GOT3 (cell line): ENCODE results near the gene TMEM232.
"Not testable (repeated sequence)": the region's sequence is repeated elsewhere in the genome, so short reads cannot be mapped to it uniquely, and the experiment has no call there.

Experiments used
- DNase-seq: peaks from one replicate; lab custom pipeline; 2025; ENCODE audit warnings: mixed read lengths; lab: John Stamatoyannopoulos, UW

The TMEM232 gene

DNA sequence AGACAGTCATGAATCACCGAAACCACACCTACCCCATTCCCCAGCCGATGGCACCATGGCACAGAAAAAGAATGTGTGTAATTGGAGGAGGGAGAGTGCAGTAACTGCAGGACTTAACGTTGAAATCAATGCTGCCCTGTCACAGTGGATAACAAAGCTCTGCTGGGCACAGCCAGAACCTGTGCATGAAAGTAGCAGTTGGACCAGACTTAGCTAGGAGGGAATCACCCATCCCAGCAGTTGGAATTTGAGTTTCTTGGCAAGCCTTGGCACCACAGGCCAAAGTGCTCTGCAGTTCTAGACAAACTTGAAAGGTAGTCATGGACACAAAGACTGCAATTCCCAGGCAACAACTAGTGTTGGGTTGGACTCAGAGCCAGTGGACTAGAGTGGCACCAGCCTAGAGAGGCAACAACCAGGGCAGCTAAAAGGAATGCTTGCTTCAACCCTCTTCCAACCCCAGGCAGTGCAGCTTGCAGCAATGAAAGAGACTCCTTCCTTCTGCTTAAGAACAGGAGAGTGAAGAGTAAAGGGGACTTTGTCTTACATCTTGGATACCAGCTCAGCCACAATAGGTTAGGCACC is 19.1 kb downstream of the TMEM232 start:
- DNase-seq = no peak

DNA sequence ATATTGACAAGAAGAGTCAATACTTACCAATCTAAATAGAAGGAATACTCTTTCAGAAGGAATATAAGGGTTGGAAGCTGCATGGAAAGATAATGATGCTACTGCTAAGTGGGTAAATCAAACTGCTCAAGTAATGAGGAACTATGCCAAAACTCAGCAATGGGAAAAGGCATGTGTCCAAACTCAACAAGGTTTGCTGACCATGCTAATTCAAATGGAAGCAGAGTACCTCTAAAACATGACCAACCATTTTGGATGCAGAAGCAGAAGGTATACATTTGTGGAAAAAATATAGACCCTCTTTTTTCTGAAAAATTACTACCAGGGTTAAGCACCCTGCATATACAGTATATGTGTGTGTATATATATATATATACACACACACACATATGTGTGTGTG is 21.1 kb downstream of the TMEM232 start:
- no peak for DNase-seq

DNA sequence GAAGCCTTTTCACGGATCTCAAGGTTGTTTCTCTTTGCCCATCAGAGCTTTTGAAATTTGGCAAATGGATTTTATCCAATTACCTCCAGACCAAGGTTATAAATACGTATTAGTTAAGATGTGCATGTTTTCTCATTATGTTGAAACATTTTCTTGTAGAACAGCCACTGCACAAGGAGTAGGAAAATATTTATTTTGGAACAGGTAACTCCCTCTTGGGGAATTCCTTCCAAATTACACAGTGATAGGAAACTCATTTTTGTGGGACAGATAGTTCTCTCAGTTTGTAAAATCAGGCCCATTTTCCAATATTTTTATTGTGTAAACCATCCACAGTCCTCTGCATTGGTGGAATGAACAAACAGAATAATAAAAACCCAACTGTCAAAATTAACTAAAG is 23.0 kb downstream of the TMEM232 start:
- DNase-seq = no peak

DNA sequence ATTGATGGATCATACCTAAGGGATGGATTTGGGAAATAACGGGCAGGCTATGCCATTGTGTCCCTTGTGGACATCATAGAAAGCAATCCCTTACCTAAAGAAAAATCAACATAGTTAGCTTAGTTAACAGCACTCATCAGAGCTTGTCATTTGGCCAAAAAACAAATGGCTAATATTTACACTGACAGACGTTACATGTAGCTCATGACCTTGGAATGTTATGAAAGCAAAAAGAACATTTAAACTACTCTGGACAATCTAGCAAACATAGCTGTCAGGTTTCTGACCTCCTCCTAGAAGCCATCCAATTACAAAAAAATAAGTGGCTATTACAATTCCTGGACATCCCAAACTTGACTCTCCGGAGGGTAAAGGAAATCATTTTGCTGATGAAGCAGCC is 23.8 kb downstream of the TMEM232 start:
- DNase-seq = no peak

DNA sequence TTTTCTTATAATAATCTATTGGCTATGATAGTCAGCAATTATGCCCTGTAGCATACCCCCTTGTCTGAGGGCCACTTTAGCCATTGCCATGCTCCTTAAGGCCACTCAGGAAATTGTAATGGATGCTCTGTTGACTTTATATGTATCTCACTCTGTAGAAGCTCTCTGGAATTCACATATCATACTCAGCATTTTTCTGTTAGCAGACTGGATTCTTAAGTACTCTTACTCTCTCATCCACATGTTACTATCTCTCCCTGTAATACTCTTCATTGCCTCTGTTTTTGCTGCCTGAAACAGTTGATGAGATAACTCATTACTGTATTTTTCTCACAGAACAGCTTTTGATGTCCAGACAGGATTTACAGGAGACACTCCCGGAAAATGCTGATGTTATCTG is 24.2 kb downstream of the TMEM232 start:
- no peak for DNase-seq

DNA sequence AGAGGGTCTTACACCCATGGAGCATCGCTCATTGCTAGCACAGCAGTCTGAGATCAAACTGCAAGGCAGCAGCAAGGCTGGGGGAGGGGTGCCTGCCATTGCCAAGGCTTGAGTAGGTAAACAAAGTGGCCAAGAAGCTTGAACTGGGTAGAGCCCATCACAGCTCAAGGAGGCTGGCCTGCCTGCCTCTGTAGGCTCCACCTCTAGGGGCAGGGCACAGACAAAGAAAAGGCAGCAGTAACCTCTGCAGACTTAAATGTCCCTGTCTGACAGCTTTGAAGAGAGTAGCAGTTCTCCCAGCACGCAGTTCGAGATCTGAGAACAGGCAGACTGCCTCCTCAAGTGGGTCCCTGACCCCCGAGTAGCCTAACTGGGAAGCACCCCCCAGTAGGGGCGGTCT is 33.8 kb downstream of the TMEM232 start:
- DNase-seq = not testable (repeated sequence)

DNA sequence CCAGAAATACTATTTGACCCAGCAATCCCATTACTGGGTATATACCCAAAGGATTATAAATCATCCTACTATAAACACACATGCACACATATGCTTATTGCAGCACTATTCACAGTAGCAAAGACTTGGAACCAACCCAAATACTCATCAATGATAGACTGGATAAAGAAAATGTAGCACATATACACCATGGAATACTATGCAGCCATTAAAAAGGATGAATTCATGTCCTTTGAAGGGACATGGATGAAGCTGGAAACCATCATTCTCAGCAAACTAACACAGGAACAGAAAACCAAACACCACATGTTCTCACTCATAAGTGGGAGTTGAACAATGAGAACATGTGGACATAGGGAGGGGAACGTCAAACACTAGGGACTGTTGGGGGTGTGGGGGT is 35.9 kb downstream of the TMEM232 start:
- not testable (repeated sequence) for DNase-seq

DNA sequence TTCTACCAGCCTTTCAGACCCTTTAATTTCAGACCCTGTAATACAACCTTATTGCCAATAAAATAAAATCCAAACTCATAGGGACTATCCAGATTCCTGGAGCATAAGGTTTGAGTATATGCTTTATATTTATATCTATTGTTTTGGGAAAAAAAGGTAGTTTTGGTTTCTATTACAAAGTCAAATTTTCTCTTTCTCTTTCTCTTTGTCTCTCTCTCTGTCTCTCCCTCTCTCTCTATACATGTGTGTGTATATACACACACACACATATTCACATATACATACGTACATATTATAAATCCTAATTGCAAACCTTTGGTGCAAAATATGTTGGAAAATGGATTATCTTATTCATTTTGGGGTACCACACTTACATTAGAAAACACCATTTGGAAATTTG is 39.0 kb downstream of the TMEM232 start:
- no peak for DNase-seq

DNA sequence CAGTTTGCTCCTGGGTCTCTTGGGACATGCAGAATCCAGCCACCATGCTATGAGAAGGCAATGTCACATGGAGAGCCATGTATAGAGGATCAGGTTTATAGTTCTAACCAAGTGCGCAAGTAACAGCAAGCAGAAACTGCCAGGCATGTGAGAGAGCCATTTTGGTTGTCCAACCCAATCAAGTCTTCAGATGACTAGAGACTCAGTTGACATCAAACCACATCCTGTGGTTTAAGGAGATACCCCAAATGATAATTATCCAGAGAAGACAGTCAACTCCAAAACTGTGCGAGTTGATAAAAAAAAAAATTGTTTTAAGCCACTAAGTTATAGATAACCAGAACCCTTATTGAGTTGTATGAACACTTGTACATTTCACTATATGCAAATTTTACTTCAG is 40.2 kb downstream of the TMEM232 start:
- no peak for DNase-seq

DNA sequence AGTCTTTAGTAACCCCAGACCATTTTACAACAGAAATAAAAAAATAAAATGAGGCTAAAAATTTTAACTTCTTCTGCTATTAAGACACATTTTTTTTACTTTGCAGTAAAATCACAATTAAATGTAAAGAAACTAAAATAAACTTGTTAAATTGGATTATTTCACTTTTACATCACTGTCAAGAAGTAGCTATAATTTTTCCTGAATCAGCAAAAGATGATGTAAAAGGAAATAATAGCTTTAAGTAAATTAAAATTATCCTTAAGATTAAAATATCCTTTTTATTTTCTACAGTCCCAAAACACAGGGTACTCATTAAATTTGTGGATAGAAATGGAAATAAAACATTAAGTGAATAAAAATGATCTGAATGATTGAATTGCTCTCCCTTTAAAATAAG is 44.5 kb downstream of the TMEM232 start:
- DNase-seq = no peak

DNA sequence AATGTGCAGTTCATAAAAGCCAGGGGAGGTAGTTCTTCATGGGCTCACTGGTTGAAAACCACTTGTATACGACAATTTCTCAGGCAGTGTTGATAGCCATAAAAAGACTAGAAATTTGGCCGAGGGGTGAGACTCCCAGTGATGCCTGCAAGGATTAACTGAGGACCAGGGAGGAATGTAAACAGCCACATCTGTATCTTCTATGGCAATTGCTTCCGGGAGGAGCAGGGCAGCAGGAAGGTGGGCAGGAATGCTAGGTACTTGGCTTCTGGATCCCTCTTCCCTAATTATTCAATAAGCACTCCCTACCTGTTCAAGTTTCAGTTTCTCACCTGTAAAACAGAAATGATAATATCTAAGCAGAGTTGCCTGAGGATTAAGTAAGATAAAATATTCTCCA is 45.4 kb downstream of the TMEM232 start:
- DNase-seq = no peak

DNA sequence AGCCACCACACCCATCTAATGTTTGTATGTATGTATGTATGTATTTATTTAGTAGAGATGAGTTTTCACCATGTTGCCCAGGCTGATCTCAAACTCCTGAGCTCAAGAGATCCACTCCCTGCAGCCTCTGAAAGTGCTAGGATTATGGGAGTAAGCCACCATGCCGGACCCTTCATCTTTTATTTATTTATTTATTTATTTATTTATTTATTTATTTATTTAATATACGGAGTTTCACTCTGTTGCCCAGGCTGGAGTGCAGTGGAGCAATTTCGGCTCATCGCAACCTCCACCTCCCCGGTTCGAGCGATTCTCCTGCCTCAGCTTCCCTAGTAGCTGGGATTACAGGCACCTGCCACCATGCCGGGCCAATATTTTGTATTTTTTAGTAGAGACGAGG is 49.9 kb downstream of the TMEM232 start:
- DNase-seq = not testable (repeated sequence)

DNA sequence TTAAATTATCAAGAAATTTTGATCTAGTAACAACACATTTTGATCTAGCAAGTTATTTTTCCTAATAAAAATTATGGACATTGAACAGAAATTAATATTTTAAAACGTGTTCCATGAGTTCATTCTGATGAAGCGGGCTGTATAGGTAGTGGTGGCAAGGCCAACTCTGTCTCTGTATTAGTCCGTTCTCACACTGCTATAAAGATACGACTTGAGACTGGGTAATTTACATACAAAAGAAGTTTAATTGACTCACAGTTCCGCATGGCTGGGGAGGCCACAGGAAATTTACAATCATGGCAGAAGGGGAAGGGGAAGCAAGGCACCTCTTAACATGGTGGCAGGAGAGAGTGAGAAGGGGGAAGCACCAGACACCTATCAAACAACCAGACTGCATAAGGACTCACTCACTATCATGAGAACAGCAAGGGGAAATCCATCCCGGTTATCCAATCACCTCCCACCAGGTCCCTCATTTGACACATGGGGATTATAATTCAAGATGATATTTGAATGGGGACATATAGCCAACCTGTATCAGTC is 61.2 kb downstream of the TMEM232 start:
- no peak for DNase-seq

DNA sequence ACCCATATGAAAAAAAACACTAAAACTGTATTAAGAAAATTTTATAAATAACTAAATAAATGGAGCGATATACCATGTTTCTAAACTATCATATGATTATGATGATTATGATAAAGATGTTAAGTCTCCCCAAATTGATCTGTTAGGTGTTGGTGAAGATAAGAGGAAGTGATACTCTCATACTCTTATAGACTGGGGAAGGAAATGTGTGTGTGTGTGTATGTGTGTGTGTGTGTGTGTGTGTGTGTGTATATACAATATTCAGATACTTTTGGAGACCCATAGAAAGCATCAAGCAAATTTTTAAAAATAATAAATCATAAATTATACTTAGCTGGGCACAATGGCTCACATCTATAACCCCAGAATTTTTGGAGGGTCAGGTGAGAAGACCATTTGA is 62.9 kb downstream of the TMEM232 start:
- no peak for DNase-seq

DNA sequence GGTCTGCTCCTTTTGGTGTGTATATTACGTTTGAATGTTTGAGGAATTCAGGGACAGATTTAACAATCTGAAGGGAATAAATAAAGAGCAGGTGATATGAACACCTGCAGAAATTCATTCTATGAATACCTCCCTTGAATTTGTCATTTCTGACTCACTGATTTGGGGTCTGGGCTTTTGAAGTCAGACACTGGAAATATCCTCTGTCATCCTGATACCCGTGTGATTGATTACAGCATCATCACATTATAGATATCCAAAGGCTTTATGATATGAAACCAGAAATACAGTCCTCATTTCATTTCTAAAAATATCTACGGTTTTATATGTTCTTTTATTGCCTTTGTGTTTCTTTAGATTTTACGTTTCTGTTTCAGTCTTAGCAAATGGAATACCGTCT is 68.5 kb downstream of the TMEM232 start:
- DNase-seq = no peak

DNA sequence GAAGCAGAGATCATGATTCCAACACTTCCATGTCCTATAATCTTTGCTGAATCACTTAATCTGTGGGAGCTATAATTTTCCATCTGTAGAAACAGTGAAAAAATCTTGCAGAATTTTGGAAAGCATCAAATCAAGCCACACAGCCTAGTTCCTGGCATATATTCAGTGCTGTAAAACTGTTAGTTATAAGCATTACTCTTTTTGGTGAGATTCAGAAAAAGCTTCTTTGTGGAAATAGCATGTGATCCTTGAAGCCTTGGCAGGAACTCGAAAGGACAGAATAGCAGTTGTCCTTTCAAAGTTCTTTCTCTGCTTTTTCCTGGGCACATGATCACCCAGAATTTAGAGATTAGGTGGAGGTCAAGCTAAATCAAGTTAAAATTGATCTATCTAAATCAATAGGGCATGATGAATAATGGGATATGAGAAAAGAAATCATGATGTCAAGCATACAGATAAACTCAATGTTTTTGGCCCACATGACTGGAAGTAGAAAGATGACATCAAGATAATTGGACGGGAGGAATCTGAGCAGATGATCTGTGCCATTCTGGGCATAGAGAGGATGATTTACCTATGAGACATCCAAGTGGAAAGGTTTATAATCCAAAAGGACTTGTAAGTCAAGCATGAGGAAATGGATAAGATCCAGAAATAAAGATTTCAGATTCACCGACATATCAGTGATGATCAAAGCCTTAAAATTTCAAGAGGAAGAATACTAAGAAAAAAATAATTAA is 73.1 kb downstream of the TMEM232 start:
- DNase-seq = no peak

DNA sequence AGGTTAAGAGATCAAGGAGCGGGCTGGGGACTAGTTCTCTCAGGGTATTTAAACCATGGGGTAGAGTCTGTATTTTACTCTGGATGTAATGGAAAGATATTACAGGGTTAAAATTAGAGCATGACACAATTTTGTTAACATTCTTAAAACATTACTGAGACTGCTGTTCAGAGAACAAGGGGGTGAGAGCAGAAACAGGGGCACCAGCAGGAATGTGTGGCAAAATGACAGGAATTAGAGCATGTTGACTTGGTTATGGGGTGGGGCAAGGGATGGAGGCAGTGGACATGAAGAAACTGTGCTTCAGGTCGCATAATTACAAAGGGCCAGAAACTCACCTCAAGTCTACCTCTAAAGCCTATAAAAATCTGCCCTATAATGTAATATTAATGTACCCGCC is 75.0 kb downstream of the TMEM232 start:
- no peak for DNase-seq

DNA sequence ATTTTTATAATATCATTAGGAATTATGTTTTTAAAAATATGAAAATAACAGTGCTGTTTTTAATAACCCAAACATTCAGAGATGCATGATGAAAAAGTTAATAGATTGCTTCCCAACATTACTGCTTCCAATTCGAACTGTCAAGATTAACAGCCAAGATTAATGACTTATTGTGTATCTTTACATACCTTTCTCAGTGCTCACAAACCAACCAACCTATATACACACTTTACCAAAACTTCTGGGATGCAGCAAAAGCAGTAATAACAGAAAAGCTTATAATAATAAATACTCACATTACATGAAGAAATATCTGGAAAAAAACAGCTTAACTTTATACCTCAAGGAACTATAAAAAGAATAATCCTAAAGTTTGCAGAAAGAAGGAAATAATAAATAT is 82.1 kb downstream of the TMEM232 start:
- DNase-seq = no peak

DNA sequence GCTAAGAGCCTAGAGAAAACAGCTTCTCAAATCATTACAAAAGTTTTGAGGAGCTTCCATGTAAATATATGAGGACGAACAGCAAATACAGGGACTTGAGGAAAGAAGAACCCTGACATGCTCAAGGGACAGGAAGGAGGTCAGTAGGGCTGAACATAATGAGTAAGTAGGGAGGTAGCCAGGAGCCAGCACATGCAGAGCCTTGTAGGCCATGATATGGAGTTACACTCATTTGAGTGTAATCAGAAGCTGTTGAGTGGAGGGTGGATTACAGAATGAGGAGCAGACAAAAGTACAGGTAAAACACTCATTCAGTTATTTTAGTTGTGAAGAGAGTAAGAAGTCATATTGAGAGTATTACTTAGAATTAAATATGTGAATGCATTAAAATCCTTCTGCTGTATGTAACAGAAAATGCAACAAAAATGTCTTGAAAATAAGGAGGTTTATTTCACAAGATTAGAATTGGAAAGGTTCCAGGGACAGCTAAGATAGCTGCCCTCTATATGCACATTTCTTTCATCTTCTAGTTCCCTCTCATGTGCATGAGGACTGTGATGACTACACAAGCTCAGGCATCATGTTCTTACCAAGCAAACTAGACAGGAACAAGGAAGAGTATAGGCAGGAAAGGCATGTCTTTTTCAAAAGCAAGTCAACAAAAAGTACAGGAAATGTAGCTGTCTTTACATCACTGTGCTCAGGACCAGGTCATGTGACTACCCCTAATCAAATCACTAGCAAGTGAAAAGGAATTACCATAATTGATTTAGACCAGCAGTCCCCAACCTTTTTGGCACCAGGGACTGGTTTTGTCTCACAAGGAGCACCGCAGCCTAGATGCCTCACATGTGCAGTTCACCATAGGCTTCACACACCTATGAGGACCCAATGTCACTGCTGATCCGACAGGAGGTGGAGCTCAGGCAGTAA is 87.2 kb downstream of the TMEM232 start:
- DNase-seq = no peak

DNA sequence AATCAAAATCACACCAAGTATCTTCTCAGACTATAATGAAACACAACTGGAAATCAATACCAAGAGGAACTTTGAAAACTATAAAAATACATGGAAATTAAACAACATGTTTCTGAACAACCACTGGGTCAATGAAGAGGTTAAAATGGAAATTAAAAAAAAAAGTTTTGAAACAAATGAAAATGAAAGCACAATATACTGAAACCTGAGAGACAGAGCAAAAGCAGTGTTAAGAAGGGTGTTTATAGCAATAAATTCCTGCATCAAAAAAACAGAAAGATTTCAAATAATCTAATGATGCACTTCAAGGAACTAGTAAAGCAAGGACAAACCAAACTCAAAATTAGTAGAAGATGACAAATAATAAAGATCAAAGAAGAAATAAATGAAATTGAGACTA is 92.0 kb downstream of the TMEM232 start:
- DNase-seq = no peak

DNA sequence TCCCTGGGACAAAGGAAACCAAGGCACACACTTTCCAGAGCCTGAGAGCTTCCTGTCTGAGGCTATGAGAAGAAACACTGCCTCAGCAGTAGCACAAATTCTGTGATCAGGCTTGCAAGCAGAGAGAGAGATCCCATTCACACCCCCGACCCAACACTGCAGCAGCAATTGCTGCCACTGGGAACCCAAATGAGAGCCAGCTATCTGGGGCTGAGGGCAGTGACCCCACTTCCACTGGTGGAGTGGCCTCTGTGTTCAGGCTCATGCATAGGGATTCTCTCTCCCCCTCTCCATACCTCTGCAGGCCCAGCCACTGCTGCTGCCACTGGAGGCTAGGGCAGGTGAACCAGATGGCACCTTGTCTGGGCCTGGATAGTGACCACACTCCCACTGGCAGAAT is 95.2 kb downstream of the TMEM232 start:
- no peak for DNase-seq

DNA sequence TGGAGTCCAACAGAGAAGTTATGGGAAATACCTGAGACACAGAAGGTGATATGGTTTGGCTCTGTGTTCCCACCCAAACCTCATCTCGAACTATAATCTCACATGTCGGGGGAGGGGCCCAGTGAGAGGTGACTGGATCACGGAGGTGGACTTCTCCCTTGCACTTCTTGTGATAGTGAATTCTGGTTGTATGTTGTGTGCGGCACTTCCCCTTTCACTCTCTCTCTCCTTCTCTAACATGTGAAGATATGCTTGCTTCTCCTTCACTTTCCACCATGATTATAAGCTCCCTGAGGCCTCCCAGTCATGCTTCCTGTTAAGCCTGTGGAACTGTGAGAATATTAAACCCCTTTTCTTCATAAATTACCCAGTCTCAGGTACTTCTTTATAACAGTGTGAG is 96.1 kb downstream of the TMEM232 start:
- no peak for DNase-seq
